Keratinocyte (primary cell): ENCODE data around the gene ERG. TPM values are rescaled to one million over a fixed set of nuclear protein-coding genes. Genes with fewer than 3 reads are reported as not detected.

Source experiments
- DNase-seq: peaks from one replicate; pipeline ENCODE4 v3.0.0-alpha.2; 2011; ENCODE audit warnings: low read depth, missing footprints, low spot score
- FAIRE-seq: peaks from 2 replicates; lab custom pipeline; 2011; peaks lifted over from hg19 to GRCh38; lab: Jason Lieb, UNC
- H2AFZ ChIP-seq: 2 replicates; pipeline ENCODE4 v1.6.0; 2012; ENCODE audit warnings: low read length, control low read depth, inconsistent platforms; ENCODE audit not compliant: control insufficient read depth
- H3K27ac ChIP-seq: 2 replicates; pipeline ENCODE4 v1.5.1; 2011; ENCODE audit warnings: low read length; ENCODE audit not compliant: control insufficient read depth, insufficient read depth
- H3K27me3 ChIP-seq: 3 replicates; pipeline ENCODE4 v1.6.0; 2011; ENCODE audit warnings: low read length; ENCODE audit not compliant: control insufficient read depth, insufficient read depth; ENCODE audit errors: extremely low read depth
- H3K36me3 ChIP-seq, 2 experiments: 2 replicates in 1 of 2; 3 replicates in 1 of 2; pipeline ENCODE4 v1.5.1; 2011; ENCODE audit warnings: low read length in 2 of 2, mild to moderate bottlenecking in 1 of 2; ENCODE audit not compliant: control insufficient read depth in 2 of 2, insufficient read depth in 2 of 2; ENCODE audit errors: extremely low read depth in 1 of 2
- H3K4me1 ChIP-seq: 3 replicates; pipeline ENCODE4 v1.5.1; 2011; ENCODE audit warnings: low read length; ENCODE audit not compliant: control insufficient read depth, insufficient read depth; ENCODE audit errors: extremely low read depth
- H3K4me2 ChIP-seq: 3 replicates; pipeline ENCODE4 v1.6.0; 2011; ENCODE audit warnings: low read depth, low read length; ENCODE audit not compliant: control insufficient read depth, insufficient read depth; ENCODE audit errors: extremely low read depth
- H3K4me3 ChIP-seq, 3 experiments: fragments of 200-600 bp in 1 of 3; sonication (generic) in 1 of 3; 2 replicates in 2 of 3; 3 replicates in 1 of 3; pipeline ENCODE4 v1.5.1; 2011 to 2016; ENCODE audit warnings: low read length in 3 of 3, mild to moderate bottlenecking in 3 of 3, control low read depth in 2 of 3, inconsistent platforms in 1 of 3, low read depth in 1 of 3, mixed read lengths in 1 of 3, mixed run types in 1 of 3, moderate library complexity in 1 of 3; ENCODE audit not compliant: control insufficient read depth in 2 of 3, insufficient read depth in 2 of 3; ENCODE audit errors: extremely low read depth in 1 of 3
- H3K79me2 ChIP-seq: 2 replicates; pipeline ENCODE4 v1.6.0; 2012; ENCODE audit warnings: low read length; ENCODE audit not compliant: control insufficient read depth, insufficient read depth
- H3K9ac ChIP-seq: 3 replicates; pipeline ENCODE4 v1.6.0; 2011; ENCODE audit warnings: low read length; ENCODE audit not compliant: control insufficient read depth, insufficient read depth; ENCODE audit errors: extremely low read depth
- H3K9me1 ChIP-seq: 3 replicates; pipeline ENCODE4 v1.6.0; 2011; ENCODE audit warnings: low read length; ENCODE audit not compliant: control insufficient read depth, insufficient read depth; ENCODE audit errors: extremely low read depth
- H3K9me3 ChIP-seq: 2 replicates; pipeline ENCODE4 v1.5.1; 2012; ENCODE audit warnings: low read depth, low read length; ENCODE audit not compliant: control insufficient read depth
- H4K20me1 ChIP-seq: 3 replicates; pipeline ENCODE4 v1.6.0; 2011; ENCODE audit warnings: low read length; ENCODE audit not compliant: control insufficient read depth, insufficient read depth; ENCODE audit errors: extremely low read depth
- CTCF ChIP-seq, 3 experiments: IDR thresholded peaks in 1 of 3; conservative IDR thresholded peaks in 1 of 3; optimal IDR thresholded peaks in 1 of 3; 2 replicates in 2 of 3; 3 replicates in 1 of 3; pipeline versions ENCODE3 to v1.5.1; 2011; ENCODE audit warnings: low read length in 3 of 3, mild to moderate bottlenecking in 3 of 3, moderate library complexity in 2 of 3, control low read depth in 1 of 3, inconsistent platforms in 1 of 3; ENCODE audit not compliant: insufficient read depth in 2 of 3; ENCODE audit errors: extremely low read depth in 1 of 3
- EZH2 ChIP-seq: IDR thresholded peaks from one replicate; pipeline ENCODE4 v1.6.1; 2012; ENCODE audit warnings: inconsistent platforms, mild to moderate bottlenecking, low read length, moderate library complexity
- dilution Hi-C: fragments of 300-500 bp; cut with MboI; formaldehyde crosslinking; loops from one replicate; pipeline ENCODE4 v1.7.0; 2020; ENCODE audit warnings: low sequenced_read_pairs; ENCODE audit not compliant: extremely low pct_ligation_motif_present
- polyA plus RNA-seq, 5 experiments: library from polyadenylated mRNA; depleted of rRNA in 3 of 5; stranded (reverse) in 3 of 5; stranded (forward) in 1 of 5; unstranded in 1 of 5; fragments of >200 nt; gene quantifications; 1 replicate in 1 of 5; 2 replicates in 3 of 5; 3 replicates in 1 of 5; pipeline versions ENCODE4 v1.2.1 to v1.2.3, GENCODE V29; 2011 to 2012; ENCODE audit warnings: missing spikeins in 2 of 5, low read depth in 1 of 5, low replicate concordance in 1 of 5

ERG gene
- polyA plus RNA-seq, 1 donor (not counting 4 experiments of a cell fraction or from before 2014, with no cell fraction given), result 0.08 TPM

- peaks cover 45% of the 10 kb centered on the region for H3K4me1 ChIP-seq
- H4K20me1 ChIP-seq, result no peaks in the 10 kb centered on the region
- peak overlapping the region; percentile 44 for H3K4me2 ChIP-seq
- no peaks in the 10 kb centered on the region for H3K79me2 ChIP-seq
- no peaks in the 10 kb centered on the region for H3K27me3 ChIP-seq
- FAIRE-seq (no peak), DNase-seq (no peak)
- H3K9me3 ChIP-seq, result no peaks in the 10 kb centered on the region
- no peak overlapping the region for H3K4me3 ChIP-seq
- H3K9me1 ChIP-seq, result no peaks in the 10 kb centered on the region
- H3K36me3 ChIP-seq, result no peaks in the 10 kb centered on the region
- H3K27ac ChIP-seq, result peak overlapping the region; percentile 82
- no peak overlapping the region for H2AFZ ChIP-seq
- dilution Hi-C loops, result no loop called here
- TF ChIP-seq CTCF (optimal IDR thresholded peaks at IDR 0.05 in 1 of 3, IDR thresholded peaks at IDR 0.05 in 1 of 3, conservative IDR thresholded peaks at IDR 0.05 in 1 of 3; ENCODE audit: extremely low read depth in 1 of 3, insufficient read depth in 2 of 3, low read length in 3 of 3), result no peak
- TF ChIP-seq EZH2, result no peak
- peak overlapping the region; percentile 46 for H3K9ac ChIP-seq
Measured at GRCh38 chr21:38486706-38487105, 11.6 kb downstream of the ERG start.

- dilution Hi-C loops, result no loop called here
- TF ChIP-seq CTCF (optimal IDR thresholded peaks at IDR 0.05 in 1 of 3, IDR thresholded peaks at IDR 0.05 in 1 of 3, conservative IDR thresholded peaks at IDR 0.05 in 1 of 3; ENCODE audit: extremely low read depth in 1 of 3, insufficient read depth in 2 of 3, low read length in 3 of 3) (no peak), EZH2 (no peak)
- Histone ChIP-seq H3K79me2 (no peaks in the 10 kb centered on the region), H3K27ac (peak overlapping the region; percentile 82), H4K20me1 (no peaks in the 10 kb centered on the region), H3K27me3 (no peaks in the 10 kb centered on the region), H3K4me1 (peaks cover 45% of the 10 kb centered on the region), H3K9me3 (no peaks in the 10 kb centered on the region), H3K9me1 (no peaks in the 10 kb centered on the region), H3K4me3 (no peak overlapping the region), H3K36me3 (no peaks in the 10 kb centered on the region), H3K9ac (peak overlapping the region; percentile 46), H2AFZ (no peak overlapping the region), H3K4me2 (no peak overlapping the region)
- FAIRE-seq (peak; percentile 89), DNase-seq (peak; percentile 59)
Measured at GRCh38 chr21:38486221-38486620, 12.1 kb downstream of the ERG start.
